ES-I3 (cell line): ENCODE measurements around the gene GRK5.

Experiments
- H3K36me3 ChIP-seq: 2 replicates; pipeline ENCODE4 v1.6.1; 2013; ENCODE audit warnings: mild to moderate bottlenecking, low read length, control low read depth, moderate library complexity; ENCODE audit not compliant: insufficient read depth
- H3K4me1 ChIP-seq: 2 replicates; pipeline ENCODE4 v1.6.1; 2013; ENCODE audit warnings: mild to moderate bottlenecking, control low read depth, low read length; ENCODE audit not compliant: insufficient read depth
- H3K9ac ChIP-seq: 2 replicates; pipeline ENCODE4 v1.6.1; 2013; ENCODE audit warnings: low read depth, mild to moderate bottlenecking, low read length, moderate library complexity
- H3K9me3 ChIP-seq: 2 replicates; pipeline ENCODE4 v1.6.1; 2013; ENCODE audit warnings: mild to moderate bottlenecking, low read length, moderate library complexity; ENCODE audit not compliant: control insufficient read depth, insufficient read depth

The GRK5 gene

DNA sequence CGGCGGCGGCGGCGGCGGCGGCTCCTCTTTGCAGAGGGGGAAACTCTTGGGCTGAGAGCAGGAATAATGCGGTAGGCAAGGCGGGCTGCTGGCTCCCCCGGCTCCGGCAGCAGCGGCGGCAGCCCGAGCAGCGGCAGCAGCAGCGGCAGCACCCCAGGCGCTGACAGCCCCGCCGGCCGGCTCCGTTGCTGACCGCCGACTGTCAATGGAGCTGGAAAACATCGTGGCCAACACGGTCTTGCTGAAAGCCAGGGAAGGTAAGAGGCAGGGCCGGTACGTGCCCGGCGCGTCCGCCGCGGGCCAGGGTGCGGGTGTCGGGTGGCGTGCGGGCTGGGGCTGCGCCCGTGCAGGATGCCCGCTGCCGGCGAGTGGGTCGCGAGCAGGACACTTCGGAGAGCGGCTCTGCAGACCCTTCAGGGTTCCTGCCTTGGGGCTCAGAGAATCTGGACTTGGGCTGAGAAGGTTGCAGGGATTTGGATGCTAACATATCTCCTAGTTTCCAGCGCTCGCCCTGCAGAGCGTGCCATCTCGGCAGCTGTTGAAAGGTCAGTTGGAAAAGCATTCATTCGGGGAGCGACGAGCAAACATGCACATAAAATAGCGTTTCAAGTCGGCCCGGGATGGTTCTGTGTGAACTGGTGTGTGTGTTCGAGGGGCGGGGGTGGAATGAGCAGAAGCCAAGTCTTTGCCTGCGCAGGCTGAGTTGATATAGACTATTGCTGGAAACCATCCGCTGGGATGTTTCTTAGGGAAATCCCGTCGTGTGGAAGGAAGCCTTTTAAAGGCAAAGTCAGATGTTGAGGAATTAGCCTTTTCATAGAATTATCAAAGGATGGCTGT, 562 bp downstream of the GRK5 start:
- Histone ChIP-seq H3K9ac (peak overlapping the region; percentile 61; the same call in 1 of the 2 replicates), H3K9me3 (no peaks in the 10 kb centered on the region), H3K36me3 (no peaks in the 10 kb centered on the region), H3K4me1 (peaks cover 31% of the 10 kb centered on the region)

DNA sequence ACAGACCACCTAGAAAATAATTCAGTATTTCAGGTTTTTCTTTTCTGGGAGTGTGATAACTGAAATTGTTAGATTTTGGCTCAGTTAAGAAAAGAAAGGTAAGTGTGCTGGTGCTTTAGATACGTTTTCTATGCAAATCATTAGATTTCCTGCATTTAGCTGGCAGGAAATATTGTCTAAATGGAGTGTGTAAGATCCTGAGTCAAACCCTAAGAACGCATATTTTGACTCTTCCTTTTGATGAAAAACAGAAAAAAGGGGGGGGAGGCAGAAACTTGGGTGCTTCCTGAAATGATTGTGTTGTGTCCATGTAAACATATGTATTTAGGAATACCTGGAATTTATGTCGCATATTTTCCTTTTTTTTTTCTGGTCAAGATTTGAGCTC, 1.2 kb downstream of the GRK5 start:
- Histone ChIP-seq H3K9ac (peak overlapping the region; percentile 61; the same call in 1 of the 2 replicates), H3K4me1 (peaks cover 26% of the 10 kb centered on the region), H3K9me3 (no peaks in the 10 kb centered on the region), H3K36me3 (no peaks in the 10 kb centered on the region)

DNA sequence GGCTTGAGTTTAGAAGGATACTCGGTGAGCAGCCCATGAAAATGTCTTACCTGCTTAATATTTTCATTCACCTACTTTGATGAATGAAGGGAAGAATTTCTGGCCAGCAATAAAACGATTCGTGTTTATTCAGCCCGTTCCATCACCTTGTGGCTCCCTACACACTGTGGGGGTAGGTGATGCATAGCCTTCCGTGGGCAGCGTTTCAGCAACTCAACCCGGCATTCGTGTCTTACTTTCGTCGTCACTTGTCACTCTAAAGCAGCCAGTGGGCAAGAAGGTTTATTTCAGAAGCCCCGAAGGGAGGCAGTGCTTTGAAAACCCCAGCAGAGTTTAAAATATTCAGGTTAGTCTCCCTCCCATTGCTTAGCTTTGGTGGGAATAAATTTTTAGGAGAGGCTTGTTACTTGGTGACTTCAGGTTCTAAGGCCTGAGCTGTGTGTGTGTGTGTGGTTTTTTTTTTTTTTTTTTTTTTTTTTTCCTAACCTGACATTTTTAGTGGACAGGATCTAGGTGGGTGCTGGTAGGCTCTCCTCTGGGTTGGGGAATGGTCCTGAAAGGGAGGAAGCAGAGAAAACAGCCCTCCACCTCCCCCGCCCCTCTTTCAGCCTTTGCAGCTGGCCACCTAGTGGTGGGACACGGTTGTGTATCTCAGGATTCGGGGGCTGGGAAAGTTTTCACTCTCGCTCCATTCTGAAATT, 1.8 kb downstream of the GRK5 start:
- Histone ChIP-seq H3K4me1 (peaks cover 26% of the 10 kb centered on the region), H3K36me3 (no peaks in the 10 kb centered on the region), H3K9ac (peak overlapping the region; percentile 61; the same call in 1 of the 2 replicates), H3K9me3 (no peaks in the 10 kb centered on the region)

DNA sequence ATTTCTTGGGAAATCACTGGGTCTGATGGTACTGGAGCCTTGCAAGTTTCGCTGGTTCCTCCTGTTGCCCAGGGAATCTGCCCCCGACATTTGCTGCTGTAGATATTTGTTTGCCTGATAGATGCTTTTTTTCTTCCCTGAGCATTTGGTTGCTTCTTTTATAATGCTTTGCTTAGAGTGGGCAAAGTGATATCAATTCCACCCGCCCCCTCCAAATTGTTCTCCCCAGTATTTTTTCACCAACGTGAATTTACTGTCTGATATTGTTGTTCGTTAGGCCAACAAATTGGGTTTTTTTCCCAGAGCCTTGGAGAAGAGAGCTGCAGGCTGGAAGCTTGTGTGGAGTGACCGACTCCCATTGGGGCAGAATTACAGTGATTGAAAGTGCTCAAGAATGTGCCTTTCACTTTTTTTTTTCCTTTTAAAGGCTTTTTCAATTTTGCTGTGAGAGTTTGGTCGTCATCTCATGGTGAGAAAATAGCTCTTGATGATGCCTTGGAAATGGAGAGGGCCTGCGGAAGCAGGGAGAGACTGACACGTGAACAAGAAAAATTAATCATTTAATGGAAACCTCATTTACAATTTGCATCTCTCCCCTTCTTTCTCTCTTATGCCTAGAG, 2.5 kb downstream of the GRK5 start:
- Histone ChIP-seq H3K36me3 (no peaks in the 10 kb centered on the region), H3K4me1 (peaks cover 26% of the 10 kb centered on the region), H3K9ac (no peak overlapping the region), H3K9me3 (no peaks in the 10 kb centered on the region)

DNA sequence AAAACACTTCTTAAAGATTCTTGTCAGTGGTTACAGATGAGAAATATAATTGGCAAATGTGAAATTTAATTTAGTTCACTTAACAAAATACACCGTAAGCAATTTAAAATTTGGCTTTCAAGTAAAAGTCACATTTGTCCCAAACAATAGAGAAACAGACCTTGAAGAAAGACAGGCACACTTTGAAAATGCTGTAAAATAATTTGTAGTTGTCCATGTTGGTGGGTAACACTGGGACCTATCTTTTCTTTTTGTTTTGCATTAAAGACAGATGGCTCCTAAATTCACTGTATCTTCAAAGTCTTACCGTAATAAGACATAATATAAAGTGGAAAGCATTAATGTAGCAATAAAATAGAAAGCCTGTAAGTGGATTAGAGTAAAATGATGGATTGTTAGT, 3.3 kb downstream of the GRK5 start:
- Histone ChIP-seq H3K4me1 (peaks cover 26% of the 10 kb centered on the region), H3K9ac (no peak overlapping the region), H3K36me3 (no peaks in the 10 kb centered on the region), H3K9me3 (no peaks in the 10 kb centered on the region)

DNA sequence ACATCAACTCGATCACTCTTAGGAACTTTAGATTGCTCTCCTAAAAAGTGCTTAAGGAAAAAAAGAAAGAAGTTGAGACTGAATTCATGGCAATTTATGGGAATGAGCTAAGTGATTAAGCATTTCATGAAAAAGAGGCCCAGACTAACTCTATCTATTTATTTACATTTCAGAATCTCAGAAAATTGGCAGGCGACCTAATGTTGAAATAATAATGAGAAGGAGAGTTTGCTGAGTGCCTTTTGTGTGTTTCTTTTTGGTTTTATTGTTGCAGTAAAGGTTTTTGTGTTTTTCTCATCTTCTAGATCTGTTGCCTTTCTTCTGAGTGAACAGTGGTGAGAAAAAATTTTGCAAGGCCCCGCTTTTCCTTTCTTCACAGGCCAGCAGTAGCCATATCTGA, 3.8 kb downstream of the GRK5 start:
- Histone ChIP-seq H3K4me1 (peaks cover 26% of the 10 kb centered on the region), H3K36me3 (no peaks in the 10 kb centered on the region), H3K9me3 (no peaks in the 10 kb centered on the region), H3K9ac (no peak overlapping the region)

DNA sequence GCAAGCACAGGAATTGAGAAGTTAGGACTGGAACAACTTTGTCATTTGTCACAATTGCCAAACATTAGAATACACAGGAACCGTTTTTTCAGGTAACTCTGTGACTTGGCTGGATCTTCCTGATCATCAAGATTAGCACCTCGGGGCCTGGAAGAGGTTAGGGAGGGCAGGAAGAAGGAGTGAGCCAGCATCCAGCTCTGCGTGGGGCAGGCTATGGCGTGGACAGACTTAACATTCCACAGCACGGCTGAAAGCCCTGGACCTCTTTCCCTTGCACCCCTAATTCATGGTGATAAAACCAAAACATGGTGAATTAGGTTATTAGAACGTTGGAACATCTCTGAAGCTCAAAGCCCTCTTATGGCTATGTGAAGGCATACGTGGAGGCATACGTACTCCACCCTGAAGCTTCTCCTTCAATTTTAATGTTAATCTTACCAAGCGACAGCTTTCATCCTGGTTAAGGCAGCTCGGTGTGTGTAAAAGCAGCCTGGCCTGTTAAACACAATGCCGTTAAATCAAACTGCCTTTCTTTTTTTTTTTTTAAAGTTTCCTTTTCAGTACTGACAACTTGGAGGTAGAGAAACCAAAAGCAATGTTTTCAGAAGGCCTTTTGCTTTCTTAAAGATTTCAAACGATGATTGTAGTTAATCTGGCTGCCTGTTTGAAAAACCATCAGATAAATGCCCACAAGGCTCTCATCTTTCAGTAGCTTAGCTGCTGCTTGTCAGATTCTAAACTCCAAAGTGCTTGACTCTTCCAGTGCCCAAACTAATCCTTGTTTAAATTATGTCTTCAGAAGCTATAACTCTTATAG, 4.5 kb downstream of the GRK5 start:
- Histone ChIP-seq H3K9ac (no peak overlapping the region), H3K9me3 (no peaks in the 10 kb centered on the region), H3K36me3 (no peaks in the 10 kb centered on the region), H3K4me1 (peaks cover 26% of the 10 kb centered on the region)

DNA sequence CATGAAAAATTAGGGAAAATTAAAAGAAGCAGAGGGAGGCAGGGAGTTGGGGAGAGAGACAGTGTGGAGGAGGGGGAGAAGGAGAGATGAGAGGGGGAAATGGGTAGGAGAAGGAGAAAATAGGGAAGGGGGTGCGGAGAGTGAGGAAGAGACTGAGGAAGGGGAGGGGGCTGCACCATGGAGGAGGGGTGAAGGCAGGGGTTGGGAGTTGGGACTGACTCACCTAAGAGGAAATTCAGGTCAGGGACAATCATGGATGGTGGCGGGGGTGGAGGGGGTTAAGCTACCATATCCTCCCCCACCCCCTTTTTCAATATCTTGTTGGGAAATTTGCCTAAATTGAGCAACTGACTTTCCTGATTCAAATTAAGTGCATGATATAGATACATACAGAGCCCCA, 8.0 kb downstream of the GRK5 start:
- Histone ChIP-seq H3K9ac (no peak overlapping the region), H3K4me1 (peaks cover 11% of the 10 kb centered on the region), H3K9me3 (no peaks in the 10 kb centered on the region), H3K36me3 (no peaks in the 10 kb centered on the region; the same call in 1 of the 2 replicates)

DNA sequence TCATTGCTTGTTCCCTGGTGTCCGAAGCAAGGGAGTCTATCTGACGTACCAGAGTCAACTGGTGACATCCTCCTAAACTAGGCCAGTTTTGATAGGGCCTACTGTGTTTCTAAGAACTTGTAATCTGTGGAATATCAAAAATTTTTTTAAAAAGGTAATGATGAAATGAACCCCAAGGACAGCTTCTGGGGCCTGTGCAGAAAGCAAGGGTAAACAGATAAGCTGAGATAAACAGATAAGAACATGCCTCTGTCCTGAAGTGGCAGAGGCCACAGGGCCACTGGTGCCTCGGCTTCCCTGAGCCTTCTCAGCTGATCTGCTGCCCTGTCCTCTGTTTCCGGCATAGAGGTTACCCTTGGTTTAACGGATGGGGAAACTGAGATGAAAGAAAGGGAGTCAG, 8.8 kb downstream of the GRK5 start:
- Histone ChIP-seq H3K4me1 (peaks cover 9% of the 10 kb centered on the region), H3K36me3 (no peaks in the 10 kb centered on the region; the same call in 1 of the 2 replicates), H3K9me3 (no peaks in the 10 kb centered on the region), H3K9ac (no peak overlapping the region)

DNA sequence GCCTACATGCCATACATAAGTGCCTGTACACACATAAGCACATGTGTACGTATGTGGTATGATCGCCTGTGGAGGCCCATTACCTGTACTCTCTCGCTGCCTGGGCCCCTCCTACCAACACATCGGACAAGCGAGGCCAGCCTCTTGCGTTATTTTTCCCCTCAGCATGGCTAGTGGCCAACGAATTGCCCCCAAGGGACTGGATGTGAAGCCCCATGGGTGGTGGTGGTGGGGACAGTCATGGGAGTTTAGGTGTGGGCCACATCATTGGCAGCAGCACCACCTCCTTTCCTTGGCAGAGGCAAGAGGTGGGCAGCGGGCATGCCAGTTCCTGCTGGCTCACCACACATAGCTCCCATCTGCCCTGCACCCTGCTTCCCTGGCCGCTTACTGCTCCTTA, 10.0 kb downstream of the GRK5 start:
- Histone ChIP-seq H3K9me3 (no peaks in the 10 kb centered on the region), H3K36me3 (no peaks in the 10 kb centered on the region; the same call in 1 of the 2 replicates), H3K4me1 (peaks cover 11% of the 10 kb centered on the region), H3K9ac (no peak overlapping the region)

DNA sequence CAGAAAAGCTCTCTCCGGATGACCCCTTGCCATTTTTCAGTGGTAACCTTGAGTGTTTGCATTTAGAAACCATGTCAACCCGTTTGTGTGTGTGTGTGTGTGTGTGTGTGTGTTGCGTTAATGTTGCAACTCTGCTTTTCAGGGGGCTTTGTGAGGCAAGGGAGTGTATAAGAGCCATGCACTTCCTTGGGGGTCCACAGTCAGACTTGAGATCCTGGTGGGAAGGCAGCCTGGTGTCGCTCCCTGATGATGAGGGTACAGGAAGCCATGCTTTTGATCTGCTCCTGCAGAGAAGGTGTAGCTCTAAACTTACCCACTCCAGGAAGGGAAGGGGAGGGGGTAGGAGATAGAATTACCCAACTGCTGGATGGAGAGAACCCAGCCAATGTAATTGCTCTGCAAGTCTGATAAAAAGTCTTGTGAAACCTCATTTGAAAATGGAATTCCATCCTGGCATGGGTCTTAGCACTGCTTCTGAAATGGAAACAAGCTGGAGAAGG, 10.7 kb downstream of the GRK5 start:
- H3K36me3 ChIP-seq, result no peaks in the 10 kb centered on the region; the same call in 1 of the 2 replicates
- no peaks in the 10 kb centered on the region for H3K9me3 ChIP-seq

DNA sequence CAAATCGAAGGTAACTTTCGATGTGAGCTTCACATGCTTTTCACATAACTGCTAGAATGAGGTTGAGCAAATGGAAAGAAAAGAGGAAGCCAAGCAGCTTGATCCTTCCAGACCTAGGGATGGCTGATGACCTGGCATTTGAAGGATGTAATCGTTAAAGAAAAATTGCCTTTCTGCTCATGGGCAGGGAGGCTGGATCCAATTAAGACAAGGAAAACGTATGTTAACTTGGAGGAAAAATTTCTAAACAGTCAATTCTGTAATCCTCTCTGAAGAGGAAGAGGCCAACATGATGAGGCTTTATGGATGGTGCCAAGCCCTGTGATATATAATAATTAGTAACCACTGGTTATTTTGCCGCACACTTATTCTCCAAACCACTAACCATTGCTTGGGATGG, 12.5 kb downstream of the GRK5 start:
- peaks cover 16% of the 10 kb centered on the region for H3K4me1 ChIP-seq
- H3K9ac ChIP-seq, result no peak overlapping the region
- no peaks in the 10 kb centered on the region; the same call in 1 of the 2 replicates for H3K36me3 ChIP-seq
- H3K9me3 ChIP-seq, result no peaks in the 10 kb centered on the region

More for the DNA sequence above, 10.7 kb downstream of the GRK5 start:
- H3K4me1 ChIP-seq, result peaks cover 16% of the 10 kb centered on the region
- no peak overlapping the region for H3K9ac ChIP-seq

DNA sequence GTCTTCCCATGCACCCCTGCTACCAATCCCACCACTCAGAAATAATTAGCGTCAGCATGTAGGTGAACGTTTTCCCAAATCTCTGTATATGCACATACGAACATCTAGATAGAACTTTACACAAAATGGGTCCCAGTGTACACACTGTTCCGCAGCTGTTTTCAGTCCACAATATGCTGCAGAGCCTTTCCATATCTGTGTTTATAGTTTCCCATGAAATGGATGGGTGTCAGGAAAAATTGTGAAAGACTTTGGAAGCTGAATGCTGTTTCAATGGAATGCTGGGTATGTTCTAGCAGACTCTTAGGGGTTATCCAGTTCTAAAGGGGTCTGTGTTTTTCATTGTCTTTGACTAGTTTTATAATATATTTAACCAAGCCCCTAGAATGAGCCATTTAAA, 13.8 kb downstream of the GRK5 start:
- no peaks in the 10 kb centered on the region for H3K9me3 ChIP-seq
- no peak overlapping the region for H3K9ac ChIP-seq
- peaks cover 16% of the 10 kb centered on the region for H3K4me1 ChIP-seq
- H3K36me3 ChIP-seq, result no peaks in the 10 kb centered on the region; the same call in 1 of the 2 replicates

DNA sequence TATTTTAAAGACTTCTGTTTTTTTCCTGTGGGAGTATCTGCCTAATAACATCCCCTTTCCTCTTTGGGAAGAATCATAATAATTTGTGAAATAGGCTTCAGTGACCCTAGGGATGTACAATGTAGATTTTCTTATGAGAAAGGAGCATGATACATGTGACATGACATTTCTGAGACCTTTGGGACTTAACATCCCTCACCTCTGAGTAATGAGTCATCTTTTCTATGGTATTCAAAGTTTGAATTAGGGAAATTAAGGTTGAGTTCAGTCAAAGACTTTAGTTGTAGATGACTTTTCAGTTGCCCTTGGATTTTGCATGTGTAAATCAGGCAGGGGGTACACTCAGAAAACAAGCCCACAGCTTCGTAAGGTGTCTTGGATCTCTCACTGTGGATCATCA, 14.3 kb downstream of the GRK5 start:
- Histone ChIP-seq H3K36me3 (no peaks in the 10 kb centered on the region; the same call in 1 of the 2 replicates), H3K4me1 (peaks cover 16% of the 10 kb centered on the region), H3K9ac (no peak overlapping the region), H3K9me3 (no peaks in the 10 kb centered on the region)
